ENCODE data around the gene ETV2.
"Not testable (repeated sequence)": the region's sequence is repeated elsewhere in the genome, so short reads cannot be mapped to it uniquely, and the experiment has no call there.

Gene ETV2

DNA sequence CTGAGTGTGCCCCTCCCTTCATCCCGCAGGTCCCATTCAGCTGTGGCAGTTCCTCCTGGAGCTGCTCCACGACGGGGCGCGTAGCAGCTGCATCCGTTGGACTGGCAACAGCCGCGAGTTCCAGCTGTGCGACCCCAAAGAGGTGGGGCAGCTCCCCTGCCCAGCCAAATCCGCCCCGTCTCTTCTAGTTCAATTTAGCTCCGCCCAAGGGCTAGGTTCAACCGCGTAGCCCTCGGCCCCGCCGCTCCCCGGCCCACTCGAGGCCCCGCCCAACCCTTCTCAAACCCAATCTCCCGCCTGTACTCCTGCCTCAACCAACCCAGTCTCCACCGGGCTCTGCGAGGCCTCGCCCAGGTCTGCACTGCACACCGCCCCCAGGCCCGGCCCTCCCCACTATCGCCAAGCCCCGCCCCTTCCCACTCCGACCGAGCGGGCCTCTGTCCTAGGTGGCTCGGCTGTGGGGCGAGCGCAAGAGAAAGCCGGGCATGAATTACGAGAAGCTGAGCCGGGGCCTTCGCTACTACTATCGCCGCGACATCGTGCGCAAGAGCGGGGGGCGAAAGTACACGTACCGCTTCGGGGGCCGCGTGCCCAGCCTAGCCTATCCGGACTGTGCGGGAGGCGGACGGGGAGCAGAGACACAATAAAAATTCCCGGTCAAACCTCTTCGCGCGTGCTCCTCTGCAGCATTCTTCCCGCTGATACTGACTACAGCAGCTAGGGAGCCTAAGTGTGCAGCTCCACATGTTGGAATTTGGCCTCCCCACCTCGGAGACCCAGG is 2.9 kb downstream of the ETV2 start:
- H3K4me3 ChIP-seq (ENCODE audit: control insufficient read depth, low read depth, low read length) = peak overlapping the region; percentile 55
- TF ChIP-seq, protein P1, sequence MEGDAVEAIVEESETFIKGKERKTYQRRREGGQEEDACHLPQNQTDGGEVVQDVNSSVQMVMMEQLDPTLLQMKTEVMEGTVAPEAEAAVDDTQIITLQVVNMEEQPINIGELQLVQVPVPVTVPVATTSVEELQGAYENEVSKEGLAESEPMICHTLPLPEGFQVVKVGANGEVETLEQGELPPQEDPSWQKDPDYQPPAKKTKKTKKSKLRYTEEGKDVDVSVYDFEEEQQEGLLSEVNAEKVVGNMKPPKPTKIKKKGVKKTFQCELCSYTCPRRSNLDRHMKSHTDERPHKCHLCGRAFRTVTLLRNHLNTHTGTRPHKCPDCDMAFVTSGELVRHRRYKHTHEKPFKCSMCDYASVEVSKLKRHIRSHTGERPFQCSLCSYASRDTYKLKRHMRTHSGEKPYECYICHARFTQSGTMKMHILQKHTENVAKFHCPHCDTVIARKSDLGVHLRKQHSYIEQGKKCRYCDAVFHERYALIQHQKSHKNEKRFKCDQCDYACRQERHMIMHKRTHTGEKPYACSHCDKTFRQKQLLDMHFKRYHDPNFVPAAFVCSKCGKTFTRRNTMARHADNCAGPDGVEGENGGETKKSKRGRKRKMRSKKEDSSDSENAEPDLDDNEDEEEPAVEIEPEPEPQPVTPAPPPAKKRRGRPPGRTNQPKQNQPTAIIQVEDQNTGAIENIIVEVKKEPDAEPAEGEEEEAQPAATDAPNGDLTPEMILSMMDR (conservative IDR thresholded peaks at IDR 0.05; ENCODE audit: control insufficient read depth, insufficient read depth, low read depth, low read length) = no peak
- DNase-seq (ENCODE audit: low read depth) = peak; percentile 90

DNA sequence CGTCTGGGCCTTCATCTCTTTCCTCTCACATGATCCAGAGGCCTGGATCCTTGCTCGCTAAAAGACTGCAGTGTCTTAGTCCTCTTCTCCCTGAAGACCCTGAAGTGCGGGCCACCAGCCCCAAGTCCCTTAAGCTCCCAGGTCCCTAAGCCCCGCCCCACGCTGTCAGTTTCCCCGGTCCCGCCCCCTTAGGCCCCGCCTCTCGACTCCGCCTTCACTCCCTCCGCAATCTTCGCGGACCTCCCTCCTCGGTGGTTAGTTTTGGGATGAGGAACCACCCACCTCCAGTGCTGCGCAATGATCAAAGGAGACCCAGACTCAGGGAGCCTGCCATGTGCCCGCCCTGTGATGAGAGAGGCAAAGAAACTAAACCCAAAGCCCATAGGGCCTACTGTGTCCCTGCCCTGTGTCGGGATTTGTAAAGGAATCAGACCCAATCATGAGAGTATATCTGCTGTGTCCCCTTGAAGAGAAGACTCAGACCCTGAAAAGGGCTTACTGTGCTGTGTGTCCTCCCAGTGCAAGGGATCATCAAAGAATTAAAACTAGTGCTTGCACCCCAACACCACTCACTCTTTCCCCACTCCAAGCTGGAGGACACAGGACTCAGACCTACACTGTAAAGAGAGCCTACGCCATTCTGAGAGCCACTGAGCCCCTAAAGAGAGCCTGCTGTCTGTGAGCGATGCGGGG is 3.6 kb downstream of the ETV2 start:
- TF ChIP-seq, protein P1 (conservative IDR thresholded peaks at IDR 0.05; ENCODE audit: control insufficient read depth, insufficient read depth, low read depth, low read length) = no peak
- peak overlapping the region; percentile 55 for H3K4me3 ChIP-seq (ENCODE audit: control insufficient read depth, low read depth, low read length)
- DNase-seq (ENCODE audit: low read depth) = peak; percentile 47

DNA sequence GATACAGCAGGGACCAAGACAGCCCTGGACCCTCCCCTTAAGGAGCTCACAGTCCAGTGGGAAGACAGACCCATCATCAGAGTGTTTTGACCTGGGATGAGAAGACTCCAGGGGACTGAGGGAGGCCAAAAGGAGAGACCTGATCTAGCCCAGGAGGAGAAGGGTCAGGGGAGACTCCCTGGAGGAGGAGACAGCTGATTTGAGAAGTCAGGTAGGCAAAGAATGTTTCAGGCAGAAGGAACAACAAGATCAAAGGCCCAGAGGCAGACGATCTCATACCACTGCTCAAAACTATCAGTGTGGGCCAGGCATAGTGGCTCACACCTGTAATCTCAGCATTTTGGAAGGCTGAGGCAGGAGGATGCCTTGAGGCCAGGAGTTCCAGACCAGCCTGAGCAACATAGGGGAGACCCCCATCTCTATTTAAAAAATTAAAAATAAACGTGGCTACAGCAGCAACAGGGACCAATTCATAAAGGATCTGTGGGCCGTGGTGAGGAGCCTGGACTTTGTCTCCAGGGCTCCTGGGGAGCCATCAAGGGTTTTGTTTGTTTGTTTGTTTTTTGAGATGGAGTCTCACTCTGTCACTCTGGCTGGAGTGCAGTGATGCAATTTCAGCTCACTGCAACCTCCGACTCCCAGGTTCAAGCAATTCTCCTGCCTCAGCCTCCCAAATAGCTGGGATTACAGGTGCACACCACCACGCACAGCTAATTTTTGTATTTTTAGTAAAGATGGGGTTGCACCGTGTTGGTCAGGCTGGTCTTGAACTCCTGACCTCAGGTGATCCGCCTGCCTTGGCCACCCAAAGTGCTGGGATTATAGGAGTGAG is 4.4 kb downstream of the ETV2 start:
- TF ChIP-seq, protein P1 (conservative IDR thresholded peaks at IDR 0.05; ENCODE audit: control insufficient read depth, insufficient read depth, low read depth, low read length) = no peak
- H3K4me3 ChIP-seq (ENCODE audit: control insufficient read depth, low read depth, low read length) = no peak overlapping the region
- DNase-seq (ENCODE audit: low read depth) = no peak

DNA sequence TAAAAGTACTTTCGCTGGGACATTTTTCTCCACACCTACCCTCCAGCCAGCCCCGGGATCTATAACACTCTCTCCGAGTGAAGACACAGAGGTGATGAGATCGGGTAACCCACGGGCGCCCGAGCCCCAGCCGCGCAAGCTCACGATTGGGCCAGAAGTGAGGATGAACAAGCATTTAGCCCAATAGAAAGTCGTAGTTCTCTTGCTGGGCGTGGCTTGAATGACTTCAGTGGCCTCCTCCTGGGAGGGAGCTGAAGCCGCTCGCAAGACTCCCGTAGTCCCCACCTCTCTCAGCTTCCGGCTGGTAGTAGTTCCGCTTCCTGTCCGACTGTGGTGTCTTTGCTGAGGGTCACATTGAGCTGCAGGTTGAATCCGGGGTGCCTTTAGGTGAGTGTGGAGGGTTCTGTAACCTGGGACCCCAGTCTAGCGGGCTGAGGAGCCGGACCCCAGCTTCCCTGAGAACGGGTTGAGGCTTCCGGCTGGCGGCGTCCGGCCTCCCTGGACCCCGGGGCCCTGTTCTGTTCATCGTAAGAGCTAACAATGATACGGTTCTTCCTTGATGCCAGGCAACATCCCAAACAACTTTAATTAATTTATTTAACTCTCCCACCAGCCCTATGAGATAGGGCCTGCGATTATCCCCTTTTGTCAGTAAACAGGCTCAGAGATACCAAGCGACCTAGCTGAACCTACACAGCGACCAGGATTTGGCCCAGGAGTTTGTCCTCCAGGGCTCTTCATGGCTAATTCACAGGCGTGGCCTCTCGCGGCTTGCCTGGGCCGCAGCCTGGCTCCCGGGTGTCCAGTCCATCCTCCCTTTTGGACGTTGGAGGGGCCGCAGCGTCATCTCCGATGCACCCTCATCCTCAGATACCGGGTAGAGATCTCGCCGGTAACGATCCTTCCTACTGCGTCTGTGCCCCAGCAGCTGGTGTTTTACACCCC is 6.7 kb downstream of the ETV2 start, which contains the start of gene COX6B1:
COX6B1 (plus strand) TSS at position 307 of the 945 bp plus-strand sequence. CDS start 2,921 bp downstream, outside the sequence.
- peak; percentile 95 for DNase-seq (ENCODE audit: low read depth)
- TF ChIP-seq, protein P1 (conservative IDR thresholded peaks at IDR 0.05; ENCODE audit: control insufficient read depth, insufficient read depth, low read depth, low read length) = no peak
- H3K4me3 ChIP-seq (ENCODE audit: control insufficient read depth, low read depth, low read length) = peak within 1 kb of the TSS; percentile 95

- no peak for DNase-seq (ENCODE audit: low read depth)
- TF ChIP-seq, protein P1 (conservative IDR thresholded peaks at IDR 0.05; ENCODE audit: control insufficient read depth, insufficient read depth, low read depth, low read length) = no peak
- H3K4me3 ChIP-seq (ENCODE audit: control insufficient read depth, low read depth, low read length) = no peak overlapping the region
These were observed 9.0 kb downstream of the ETV2 start for GRCh38 chr19:35650581-35650980.

DNA sequence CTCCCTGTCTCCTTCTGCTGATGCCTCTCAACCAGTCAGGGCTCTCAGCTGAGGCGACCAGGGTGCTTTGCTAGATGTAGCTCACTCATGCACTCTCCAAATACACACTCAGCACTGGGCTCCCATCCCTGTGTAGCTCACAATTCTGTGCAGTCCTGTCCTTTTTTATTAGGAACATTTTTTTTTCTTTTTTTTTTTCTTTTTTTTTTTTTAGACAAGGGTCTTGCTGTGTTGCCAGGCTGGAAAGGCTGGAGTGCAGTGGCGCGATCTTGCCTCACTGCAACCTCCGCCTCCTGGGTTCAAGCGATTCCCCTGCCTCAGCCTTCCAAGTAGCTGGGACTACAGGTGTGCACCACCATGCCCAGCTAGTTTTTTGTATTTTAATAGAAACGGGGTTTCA is 13.3 kb downstream of the ETV2 start:
- H3K4me3 ChIP-seq (ENCODE audit: control insufficient read depth, low read depth, low read length); DNase-seq (ENCODE audit: low read depth): not testable (repeated sequence)
